ENCODE data around the gene BACE2.

The BACE2 gene

DNA sequence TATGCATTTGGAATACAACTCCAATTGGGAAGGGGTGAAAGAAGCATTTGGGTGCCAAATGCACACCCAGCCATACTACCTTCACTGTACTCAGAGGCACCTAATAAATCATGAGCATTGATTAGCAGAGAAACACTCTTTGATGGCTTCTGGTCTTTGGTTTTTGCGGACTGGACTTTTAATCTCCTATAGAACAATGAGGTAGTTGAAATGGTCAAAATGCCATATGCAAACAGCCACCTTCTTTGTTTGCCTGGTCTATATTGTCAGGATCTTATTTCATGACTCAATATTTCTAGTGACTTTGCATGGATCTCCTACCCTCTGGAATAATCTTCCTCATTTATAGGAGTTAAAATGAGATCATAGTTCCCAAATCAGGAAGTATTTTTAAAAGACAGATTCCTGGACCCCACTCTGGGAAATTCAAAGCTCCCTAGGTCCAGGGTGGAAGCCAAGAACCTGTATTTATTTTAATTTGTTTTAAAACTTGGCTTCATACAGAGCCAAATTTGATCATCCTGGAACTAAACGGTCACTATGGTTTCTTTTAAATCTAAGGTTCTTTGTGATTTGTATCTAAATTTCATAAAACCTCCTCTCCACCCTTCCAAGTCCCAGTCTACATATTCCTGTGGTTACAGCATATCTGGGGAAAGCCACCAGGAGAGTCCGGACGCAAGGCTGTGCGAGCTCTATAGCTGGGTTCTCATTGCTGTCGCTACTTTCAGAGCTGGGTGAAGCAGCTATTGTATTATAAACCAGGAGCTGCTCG, 157.4 kb downstream of the BACE2 start:
- Histone ChIP-seq H3K4me3 (ENCODE audit: low read depth, low read length) (no peak overlapping the region), H3K9me3 (ENCODE audit: control insufficient read depth, insufficient read depth, low read depth, low read length) (no peaks in the 10 kb centered on the region), H3K36me3 (ENCODE audit: control insufficient read depth in 2 of 2, insufficient read depth in 1 of 2, low read length in 2 of 2) (no peaks in the 10 kb centered on the region), H3K27ac (ENCODE audit: extremely low read depth, low read depth, low read length) (no peak overlapping the region), H3K4me1 (ENCODE audit: control insufficient read depth, insufficient read depth, low read length) (no peaks in the 10 kb centered on the region)
- ChIA-PET CTCF (interaction anchor here (1.0 kb wide), 1 partner anchor 192 kb away, joined by 3 read pairs; no protein-coding TSS in a partner anchor), POLR2A (no interaction called here)
- TF ChIP-seq, protein P1, sequence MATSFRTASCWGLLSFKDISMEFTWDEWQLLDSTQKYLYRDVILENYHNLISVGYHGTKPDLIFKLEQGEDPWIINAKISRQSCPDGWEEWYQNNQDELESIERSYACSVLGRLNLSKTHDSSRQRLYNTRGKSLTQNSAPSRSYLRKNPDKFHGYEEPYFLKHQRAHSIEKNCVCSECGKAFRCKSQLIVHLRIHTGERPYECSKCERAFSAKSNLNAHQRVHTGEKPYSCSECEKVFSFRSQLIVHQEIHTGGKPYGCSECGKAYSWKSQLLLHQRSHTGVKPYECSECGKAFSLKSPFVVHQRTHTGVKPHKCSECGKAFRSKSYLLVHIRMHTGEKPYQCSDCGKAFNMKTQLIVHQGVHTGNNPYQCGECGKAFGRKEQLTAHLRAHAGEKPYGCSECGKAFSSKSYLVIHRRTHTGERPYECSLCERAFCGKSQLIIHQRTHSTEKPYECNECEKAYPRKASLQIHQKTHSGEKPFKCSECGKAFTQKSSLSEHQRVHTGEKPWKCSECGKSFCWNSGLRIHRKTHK (tag by site-specific recombination; IDR thresholded peaks at IDR 0.05): no peak
- no peak for TF ChIP-seq ZNF266 (tag by site-specific recombination; IDR thresholded peaks at IDR 0.05; ENCODE audit: low read depth)
- TF ChIP-seq ZNF701 (tag by site-specific recombination; IDR thresholded peaks at IDR 0.05): no peak
- TF ChIP-seq, protein P2, sequence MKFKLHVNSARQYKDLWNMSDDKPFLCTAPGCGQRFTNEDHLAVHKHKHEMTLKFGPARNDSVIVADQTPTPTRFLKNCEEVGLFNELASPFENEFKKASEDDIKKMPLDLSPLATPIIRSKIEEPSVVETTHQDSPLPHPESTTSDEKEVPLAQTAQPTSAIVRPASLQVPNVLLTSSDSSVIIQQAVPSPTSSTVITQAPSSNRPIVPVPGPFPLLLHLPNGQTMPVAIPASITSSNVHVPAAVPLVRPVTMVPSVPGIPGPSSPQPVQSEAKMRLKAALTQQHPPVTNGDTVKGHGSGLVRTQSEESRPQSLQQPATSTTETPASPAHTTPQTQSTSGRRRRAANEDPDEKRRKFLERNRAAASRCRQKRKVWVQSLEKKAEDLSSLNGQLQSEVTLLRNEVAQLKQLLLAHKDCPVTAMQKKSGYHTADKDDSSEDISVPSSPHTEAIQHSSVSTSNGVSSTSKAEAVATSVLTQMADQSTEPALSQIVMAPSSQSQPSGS (tag by site-specific recombination; IDR thresholded peaks at IDR 0.05; ENCODE audit: low read depth): no peak
- no peak for TF ChIP-seq ZNF157 (tag by site-specific recombination; IDR thresholded peaks at IDR 0.05)

DNA sequence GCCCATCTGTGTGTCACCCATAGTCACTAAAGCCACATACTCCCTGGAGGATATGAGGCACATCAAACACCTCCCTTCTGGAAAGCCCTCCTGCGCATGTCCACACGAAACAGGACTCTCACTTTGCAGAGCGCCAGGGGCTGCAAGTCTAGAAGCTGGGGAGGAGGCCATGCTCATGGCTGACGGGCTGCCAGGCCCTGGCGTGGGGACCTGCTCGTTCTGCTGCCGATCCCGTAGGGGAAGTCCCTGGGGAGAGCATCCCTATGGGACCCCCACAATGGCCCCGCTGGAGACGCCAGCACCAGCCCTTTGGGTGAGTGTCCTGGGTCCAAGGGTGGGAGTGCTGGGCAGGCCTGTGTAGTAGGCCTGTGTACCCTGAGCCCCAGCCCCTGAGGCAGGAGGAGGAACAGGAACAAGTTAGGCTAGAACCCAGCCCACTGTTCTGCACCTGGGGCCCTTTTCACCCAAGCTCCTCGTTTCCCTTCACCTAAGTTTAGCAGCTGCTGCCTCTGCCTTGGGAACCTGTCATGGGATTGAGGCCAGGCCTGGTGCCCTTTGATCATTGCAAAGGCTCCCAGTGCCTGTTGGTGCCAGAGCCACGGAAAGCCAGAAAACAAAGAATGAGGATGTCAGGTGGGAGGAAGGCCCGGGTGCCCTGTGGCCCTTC, 158.6 kb downstream of the BACE2 start:
- ChIA-PET CTCF (interaction anchor here (0.6 to 1.7 kb wide), 4 partner anchors 17 to 205 kb away, joined by 3 to 6 read pairs (median 3); no protein-coding TSS in a partner anchor), POLR2A (no interaction called here)
- TF ChIP-seq, protein P3, sequence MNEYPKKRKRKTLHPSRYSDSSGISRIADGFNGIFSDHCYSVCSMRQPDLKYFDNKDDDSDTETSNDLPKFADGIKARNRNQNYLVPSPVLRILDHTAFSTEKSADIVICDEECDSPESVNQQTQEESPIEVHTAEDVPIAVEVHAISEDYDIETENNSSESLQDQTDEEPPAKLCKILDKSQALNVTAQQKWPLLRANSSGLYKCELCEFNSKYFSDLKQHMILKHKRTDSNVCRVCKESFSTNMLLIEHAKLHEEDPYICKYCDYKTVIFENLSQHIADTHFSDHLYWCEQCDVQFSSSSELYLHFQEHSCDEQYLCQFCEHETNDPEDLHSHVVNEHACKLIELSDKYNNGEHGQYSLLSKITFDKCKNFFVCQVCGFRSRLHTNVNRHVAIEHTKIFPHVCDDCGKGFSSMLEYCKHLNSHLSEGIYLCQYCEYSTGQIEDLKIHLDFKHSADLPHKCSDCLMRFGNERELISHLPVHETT (tag by site-specific recombination; IDR thresholded peaks at IDR 0.05): no peak
- no peak for TF ChIP-seq SCRT2 (tag by site-specific recombination; IDR thresholded peaks at IDR 0.05)
- no peak for TF ChIP-seq ZNF37A (tag by site-specific recombination; IDR thresholded peaks at IDR 0.05)
- no peak for TF ChIP-seq ZNF521 (tag by site-specific recombination; IDR thresholded peaks at IDR 0.05)
- TF ChIP-seq GLI2 (tag by site-specific recombination; IDR thresholded peaks at IDR 0.05; ENCODE audit: borderline replicate concordance, low read depth): no peak
- no peak for TF ChIP-seq ZNF23 (tag by site-specific recombination; IDR thresholded peaks at IDR 0.05; ENCODE audit: borderline replicate concordance)
- TF ChIP-seq, protein P4, sequence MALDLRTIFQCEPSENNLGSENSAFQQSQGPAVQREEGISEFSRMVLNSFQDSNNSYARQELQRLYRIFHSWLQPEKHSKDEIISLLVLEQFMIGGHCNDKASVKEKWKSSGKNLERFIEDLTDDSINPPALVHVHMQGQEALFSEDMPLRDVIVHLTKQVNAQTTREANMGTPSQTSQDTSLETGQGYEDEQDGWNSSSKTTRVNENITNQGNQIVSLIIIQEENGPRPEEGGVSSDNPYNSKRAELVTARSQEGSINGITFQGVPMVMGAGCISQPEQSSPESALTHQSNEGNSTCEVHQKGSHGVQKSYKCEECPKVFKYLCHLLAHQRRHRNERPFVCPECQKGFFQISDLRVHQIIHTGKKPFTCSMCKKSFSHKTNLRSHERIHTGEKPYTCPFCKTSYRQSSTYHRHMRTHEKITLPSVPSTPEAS (tag by site-specific recombination; IDR thresholded peaks at IDR 0.05): no peak
- no peak for TF ChIP-seq SCRT1 (tag by site-specific recombination; IDR thresholded peaks at IDR 0.05; ENCODE audit: borderline replicate concordance)
- no peak for TF ChIP-seq ZNF19 (tag by site-specific recombination; IDR thresholded peaks at IDR 0.05; ENCODE audit: low read depth)
- TF ChIP-seq, protein P5, sequence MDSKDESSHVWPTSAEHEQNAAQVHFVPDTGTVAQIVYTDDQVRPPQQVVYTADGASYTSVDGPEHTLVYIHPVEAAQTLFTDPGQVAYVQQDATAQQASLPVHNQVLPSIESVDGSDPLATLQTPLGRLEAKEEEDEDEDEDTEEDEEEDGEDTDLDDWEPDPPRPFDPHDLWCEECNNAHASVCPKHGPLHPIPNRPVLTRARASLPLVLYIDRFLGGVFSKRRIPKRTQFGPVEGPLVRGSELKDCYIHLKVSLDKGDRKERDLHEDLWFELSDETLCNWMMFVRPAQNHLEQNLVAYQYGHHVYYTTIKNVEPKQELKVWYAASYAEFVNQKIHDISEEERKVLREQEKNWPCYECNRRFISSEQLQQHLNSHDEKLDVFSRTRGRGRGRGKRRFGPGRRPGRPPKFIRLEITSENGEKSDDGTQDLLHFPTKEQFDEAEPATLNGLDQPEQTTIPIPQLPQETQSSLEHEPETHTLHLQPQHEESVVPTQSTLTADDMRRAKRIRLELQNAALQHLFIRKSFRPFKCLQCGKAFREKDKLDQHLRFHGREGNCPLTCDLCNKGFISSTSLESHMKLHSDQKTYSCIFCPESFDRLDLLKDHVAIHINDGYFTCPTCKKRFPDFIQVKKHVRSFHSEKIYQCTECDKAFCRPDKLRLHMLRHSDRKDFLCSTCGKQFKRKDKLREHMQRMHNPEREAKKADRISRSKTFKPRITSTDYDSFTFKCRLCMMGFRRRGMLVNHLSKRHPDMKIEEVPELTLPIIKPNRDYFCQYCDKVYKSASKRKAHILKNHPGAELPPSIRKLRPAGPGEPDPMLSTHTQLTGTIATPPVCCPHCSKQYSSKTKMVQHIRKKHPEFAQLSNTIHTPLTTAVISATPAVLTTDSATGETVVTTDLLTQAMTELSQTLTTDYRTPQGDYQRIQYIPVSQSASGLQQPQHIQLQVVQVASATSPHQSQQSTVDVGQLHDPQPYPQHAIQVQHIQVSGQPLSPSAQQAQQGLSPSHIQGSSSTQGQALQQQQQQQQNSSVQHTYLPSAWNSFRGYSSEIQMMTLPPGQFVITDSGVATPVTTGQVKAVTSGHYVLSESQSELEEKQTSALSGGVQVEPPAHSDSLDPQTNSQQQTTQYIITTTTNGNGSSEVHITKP (tag by site-specific recombination; IDR thresholded peaks at IDR 0.05): no peak
- no peak for TF ChIP-seq ZNF10 (tag by site-specific recombination; IDR thresholded peaks at IDR 0.05)
- TF ChIP-seq ZFP41 (tag by site-specific recombination; IDR thresholded peaks at IDR 0.05; ENCODE audit: borderline replicate concordance): no peak
- TF ChIP-seq ZNF610 (tag by site-specific recombination; IDR thresholded peaks at IDR 0.05; ENCODE audit: borderline replicate concordance): no peak
- TF ChIP-seq ZNF140 (tag by site-specific recombination; IDR thresholded peaks at IDR 0.05): no peak
- TF ChIP-seq, protein P6, sequence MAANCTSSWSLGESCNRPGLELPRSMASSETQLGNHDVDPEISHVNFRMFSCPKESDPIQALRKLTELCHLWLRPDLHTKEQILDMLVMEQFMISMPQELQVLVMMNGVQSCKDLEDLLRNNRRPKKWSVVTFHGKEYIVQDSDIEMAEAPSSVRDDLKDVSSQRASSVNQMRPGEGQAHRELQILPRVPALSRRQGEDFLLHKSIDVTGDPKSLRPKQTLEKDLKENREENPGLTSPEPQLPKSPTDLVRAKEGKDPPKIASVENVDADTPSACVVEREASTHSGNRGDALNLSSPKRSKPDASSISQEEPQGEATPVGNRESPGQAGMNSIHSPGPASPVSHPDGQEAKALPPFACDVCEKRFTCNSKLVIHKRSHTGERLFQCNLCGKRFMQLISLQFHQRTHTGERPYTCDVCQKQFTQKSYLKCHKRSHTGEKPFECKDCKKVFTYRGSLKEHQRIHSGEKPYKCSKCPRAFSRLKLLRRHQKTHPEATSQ (tag by site-specific recombination; IDR thresholded peaks at IDR 0.05): no peak
- H3K4me1 ChIP-seq (ENCODE audit: control insufficient read depth, insufficient read depth, low read length): no peaks in the 10 kb centered on the region
- H3K9me3 ChIP-seq (ENCODE audit: control insufficient read depth, insufficient read depth, low read depth, low read length): no peaks in the 10 kb centered on the region
- H3K4me3 ChIP-seq (ENCODE audit: low read depth, low read length): no peak overlapping the region
- H3K36me3 ChIP-seq (ENCODE audit: control insufficient read depth in 2 of 2, insufficient read depth in 1 of 2, low read length in 2 of 2): no peaks in the 10 kb centered on the region
- H3K27ac ChIP-seq (ENCODE audit: extremely low read depth, low read depth, low read length): no peak overlapping the region
